Fibroblast of gingiva (primary cell): ENCODE data around the gene GTF3C4.

Experiments used
- DNase-seq: peaks from one replicate; pipeline ENCODE4 v3.0.0-alpha.2; 2011; ENCODE audit warnings: low read depth

Gene GTF3C4

DNA sequence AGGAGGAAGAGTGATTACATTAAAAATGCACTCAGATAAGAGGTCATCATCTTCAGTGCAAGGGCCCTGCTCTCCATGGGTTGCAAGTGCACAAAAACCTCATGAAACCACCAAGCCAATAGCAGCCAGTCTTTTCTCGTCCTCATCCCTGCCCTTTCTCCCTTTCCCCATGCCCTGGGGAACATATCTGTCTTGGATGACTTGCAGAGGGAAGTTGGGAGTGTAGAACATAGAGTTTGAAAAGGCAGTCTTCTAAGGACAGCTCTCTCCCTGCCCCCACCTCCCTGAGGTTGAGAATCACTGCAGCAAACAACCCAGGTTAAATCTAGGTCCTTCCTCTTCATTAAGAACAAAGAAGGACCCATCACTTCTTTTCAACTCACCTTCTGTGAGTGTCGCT lies 22.5 kb upstream of the GTF3C4 start:
- no peak for DNase-seq

DNA sequence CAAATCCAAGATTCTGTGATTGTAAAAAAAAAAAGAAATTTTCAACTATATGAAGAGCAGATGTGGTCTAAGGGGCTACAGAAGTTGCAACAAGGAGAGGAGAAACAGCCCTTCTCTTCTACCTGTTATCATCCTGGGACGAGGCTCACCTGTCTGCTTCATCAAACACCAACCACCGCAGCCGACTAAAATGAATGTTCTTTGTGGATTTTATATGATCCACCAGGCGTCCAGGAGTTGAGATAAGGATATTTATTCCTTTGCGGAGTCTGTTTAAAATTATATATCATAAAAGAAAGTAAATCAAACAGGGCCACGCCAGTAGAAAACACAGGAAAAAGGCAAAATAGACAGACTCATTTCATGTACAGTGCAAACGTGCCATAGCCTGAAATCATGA lies 22.0 kb upstream of the GTF3C4 start:
- no peak for DNase-seq

DNA sequence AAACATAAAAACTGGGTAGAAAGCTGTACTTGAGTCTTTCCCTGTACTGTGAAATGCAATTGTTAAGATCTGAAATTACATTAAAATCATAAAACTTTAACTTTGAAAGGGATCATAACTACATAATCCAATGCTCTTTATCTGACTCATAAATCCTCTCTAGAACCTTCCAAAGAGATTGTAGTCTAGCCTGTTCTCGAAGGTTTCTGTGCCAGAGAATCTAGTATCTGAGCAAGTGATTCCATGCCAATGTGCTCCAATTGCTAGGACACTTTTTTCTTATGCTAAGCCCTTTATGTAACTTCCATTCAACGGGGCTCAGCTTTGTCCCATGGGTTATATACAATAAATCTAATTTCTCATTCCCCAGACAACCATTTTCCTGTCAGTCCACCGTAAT lies 21.6 kb upstream of the GTF3C4 start:
- no peak for DNase-seq

GRCh38 chr9:132651259-132651658 lies 19.0 kb upstream of the GTF3C4 start:
- DNase-seq, result peak; percentile 87

GRCh38 chr9:132656299-132656698 lies 14.0 kb upstream of the GTF3C4 start:
- DNase-seq, result no peak

GRCh38 chr9:132662152-132662945 lies 7.9 kb upstream of the GTF3C4 start:
- DNase-seq, result no peak

DNA sequence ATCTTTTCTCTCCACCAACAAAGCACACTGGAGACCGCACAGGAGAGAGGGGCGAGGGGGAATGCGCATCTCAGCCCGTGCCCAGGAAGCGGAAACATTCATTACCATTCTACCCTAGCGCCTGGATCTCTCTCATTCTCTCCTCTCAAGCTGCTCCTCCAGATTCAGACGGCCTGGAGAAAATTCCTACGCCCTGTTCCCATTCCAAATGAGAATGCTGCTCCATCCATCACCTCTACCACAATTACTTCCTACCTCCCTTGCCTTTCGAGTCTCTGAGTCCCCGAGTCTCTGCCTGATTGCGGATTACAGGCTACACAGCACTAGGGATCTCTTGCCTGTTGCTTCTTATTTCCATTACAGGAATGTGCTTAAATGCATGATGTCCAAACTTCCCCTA lies 7.1 kb upstream of the GTF3C4 start:
- DNase-seq, result no peak

- DNase-seq, result no peak
Measured at GRCh38 chr9:132663851-132664250, 6.4 kb upstream of the GTF3C4 start.

DNA sequence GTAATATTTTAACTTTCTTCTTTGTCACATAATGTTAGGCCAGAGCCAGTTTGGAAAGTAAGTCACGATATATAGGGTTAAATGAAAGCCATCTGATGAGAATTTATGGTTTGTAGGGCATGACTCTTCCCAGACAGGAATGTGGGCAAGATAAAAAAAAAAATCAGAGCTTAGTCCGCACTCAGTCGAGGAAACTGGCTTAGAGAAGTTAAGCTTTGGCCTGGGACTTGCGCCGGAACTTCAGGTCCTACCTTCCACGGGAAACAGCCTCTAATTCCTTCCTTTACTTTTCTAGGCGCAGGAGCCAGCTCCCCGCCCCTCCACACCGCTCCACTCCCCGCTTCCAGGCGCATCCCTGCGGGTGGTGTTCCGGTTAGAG lies 956 bp upstream of the GTF3C4 start:
- DNase-seq, result no peak

GRCh38 chr9:132669698-132670456 lies 387 bp upstream of the GTF3C4 start, which contains the start of gene DDX31:
DDX31 (minus strand) TSS chr9:132669983; CDS start chr9:132669934, 49 bp downstream.
- peak; percentile 81 for DNase-seq

DNA sequence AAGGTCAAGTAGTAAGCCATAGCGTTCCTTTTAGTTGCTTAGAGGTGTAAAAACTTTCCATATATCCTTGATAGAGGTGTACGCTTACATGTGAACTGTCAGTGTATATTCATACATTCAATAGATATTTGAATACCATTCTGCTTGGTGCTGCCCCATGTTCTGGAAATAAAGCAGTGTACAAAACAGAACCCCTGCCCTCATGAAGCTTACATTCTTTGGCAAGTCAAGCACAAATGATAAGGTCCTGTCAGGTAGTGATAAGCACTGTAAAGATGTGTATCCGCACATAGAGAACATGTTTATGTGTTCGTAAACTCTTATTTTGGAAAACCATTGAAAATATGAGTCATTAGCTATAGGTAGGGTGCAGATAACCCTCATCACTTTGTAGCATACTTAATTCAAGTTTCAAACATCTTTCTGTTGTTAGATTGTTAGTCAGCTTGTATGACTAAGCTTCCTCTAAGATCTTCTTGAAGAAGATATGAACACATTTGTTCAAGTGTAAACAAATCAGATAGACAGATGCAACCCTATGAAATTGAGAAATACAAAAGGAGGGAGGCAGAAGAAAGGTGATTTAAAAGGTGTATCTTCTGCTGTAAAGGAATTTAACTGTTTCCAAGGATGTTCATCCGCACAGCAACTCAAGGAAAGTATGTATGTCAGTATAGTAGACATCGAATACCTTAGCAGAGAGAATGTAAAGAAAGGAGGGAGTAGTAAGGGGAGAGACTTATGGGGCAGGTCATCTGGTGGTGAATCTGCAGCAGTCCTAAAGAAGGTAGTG lies 1.6 kb downstream of the GTF3C4 start:
- no peak for DNase-seq

DNA sequence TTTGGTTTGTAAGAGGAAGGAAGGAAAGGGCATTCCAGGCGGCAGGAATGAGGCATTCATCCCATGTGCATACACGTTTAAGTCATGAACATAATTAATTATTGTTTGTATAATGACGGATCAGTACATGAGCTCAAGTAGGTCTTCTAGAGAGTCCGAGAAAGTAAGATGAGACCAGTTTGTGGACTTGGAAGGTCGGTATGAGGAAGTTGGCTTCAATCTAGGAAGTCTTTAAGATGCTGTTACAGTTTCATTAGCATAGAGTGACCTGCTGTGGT lies 2.1 kb downstream of the GTF3C4 start:
- DNase-seq, result no peak

GRCh38 chr9:132673355-132673754 lies 3.1 kb downstream of the GTF3C4 start:
- DNase-seq, result peak; percentile 23

DNA sequence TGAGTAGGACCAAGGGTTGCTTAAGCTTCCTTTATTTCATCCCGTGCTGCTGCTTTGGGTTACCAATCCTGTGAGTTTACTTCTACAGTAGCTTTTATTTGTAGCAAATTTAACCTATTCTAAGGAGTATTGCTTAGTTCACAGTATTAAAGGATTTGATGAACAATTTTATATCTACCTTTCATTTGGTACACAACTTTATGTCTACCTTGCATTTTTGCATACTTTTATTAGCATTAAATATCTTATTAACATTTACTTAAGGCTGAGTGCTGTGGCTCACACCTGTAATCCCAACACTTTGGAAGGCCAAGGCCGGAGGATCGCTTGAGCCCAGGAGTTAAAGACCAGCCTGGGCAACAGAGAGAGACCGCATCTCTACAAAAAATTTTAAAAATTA lies 4.2 kb downstream of the GTF3C4 start:
- no peak for DNase-seq

GRCh38 chr9:132677976-132678375 lies 7.7 kb downstream of the GTF3C4 start:
- no peak for DNase-seq

DNA sequence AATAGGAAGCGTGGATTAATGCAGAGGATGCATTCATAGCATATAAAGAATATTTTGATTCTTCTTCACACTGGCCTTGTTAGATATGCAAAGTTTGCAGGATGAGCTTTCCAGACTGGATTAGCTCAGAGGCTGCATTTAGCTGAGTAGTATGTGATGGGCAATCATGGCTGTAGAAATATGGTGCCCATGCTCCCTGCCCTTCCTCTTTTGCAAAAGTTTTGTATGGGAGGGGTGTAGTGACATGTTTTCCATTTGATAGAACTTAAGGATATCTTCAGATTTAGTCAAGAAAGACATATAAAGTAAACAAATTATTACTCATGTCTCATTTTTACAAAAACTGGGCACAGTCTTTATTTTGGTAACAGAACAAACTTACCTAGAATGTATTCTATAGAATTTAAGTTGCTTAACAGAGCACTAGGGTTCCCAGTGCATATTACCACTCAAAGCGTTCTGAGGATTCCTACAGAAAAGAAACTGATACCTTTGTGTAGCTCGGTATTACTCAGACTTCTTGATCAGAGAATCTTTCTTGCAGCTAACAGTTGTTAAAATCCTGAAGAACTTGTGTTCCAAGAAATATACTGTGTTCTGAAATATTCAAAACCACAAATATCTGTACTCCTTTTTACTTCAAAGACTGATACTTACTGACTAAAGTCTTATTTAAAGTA lies 9.8 kb downstream of the GTF3C4 start:
- DNase-seq, result no peak

DNA sequence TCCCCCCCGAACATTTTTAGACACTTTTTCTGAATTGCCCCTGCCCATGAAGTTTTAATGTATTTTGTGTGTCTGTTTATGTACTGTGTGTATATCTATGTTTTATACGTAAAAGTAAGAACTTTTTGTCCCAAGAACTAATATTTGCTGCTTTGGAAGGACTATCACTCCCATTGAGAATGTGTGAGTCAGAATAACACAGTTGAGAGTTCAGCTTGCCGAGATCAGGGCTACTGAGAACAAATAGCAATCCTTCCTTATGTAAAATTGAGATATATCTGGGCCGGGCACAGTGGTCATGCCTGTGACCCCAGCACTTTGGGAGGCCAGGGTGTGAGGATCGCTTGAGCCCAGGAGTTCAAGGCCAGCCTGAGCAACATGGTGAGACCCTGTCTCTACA lies 11.3 kb downstream of the GTF3C4 start:
- no peak for DNase-seq

- no peak for DNase-seq
Measured at GRCh38 chr9:132683873-132684272, 13.6 kb downstream of the GTF3C4 start.

GRCh38 chr9:132690696-132691095 lies 20.4 kb downstream of the GTF3C4 start:
- DNase-seq, result no peak

GRCh38 chr9:132694144-132694543 lies 23.9 kb downstream of the GTF3C4 start:
- DNase-seq, result no peak

- no peak for DNase-seq
Measured at GRCh38 chr9:132697230-132697629, 27.0 kb downstream of the GTF3C4 start.

- no peak for DNase-seq
Measured at GRCh38 chr9:132698989-132699388, 28.7 kb downstream of the GTF3C4 start.
